ENCODE results near the gene KCTD16. TPM values are rescaled to one million over a fixed set of nuclear protein-coding genes. Genes with fewer than 3 reads are reported as not detected.

The KCTD16 gene
- total RNA-seq, 1 donor from 2014 or later: 5.6 TPM

DNA sequence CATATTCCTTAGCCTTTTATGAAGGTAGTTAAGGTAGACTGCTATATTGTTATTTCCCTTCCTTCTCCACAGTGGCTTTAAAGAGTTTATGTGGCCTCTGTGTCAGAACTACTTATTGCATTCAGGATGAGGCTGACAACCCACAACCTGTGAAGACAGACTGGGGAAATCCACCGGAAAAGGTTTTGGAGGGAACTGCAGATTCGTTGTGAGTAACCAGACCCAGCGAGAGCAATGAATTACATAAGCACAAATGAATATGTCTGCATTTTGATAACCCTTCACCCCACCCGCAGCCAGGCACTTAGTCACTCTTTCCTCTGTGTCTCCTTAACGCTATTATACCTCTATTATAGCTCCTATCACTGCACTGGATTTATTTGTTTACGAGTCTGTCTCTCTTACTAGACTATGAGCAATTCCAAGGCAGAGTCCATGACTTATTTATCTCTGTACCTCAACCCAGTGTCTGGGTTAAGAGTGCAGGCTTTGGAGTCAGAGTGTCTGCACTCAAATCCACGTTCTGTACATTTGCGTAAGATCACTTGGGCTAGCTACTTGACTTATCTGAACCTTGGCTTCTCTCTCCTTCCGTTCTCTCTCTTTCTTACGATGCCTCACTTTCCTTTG is 19.2 kb downstream of the KCTD16 start:
- Histone ChIP-seq H3K27ac (ENCODE audit: low read depth, low read length) (peak overlapping the region; percentile 64), H3K79me2 (ENCODE audit: insufficient read depth, low read length) (no peaks in the 10 kb centered on the region), H3K36me3 (ENCODE audit: insufficient read depth, low read length) (no peaks in the 10 kb centered on the region), H3K27me3 (ENCODE audit: insufficient read depth, low read length) (no peaks in the 10 kb centered on the region), H3K9ac (ENCODE audit: low read length) (peak overlapping the region; percentile 19), H3K4me1 (ENCODE audit: insufficient read depth, low read length) (peaks cover 31% of the 10 kb centered on the region), H3K9me3 (ENCODE audit: insufficient read depth, low read depth, low read length) (no peaks in the 10 kb centered on the region), H3K4me3 (ENCODE audit: insufficient read depth, low read depth, low read length) (peak overlapping the region; percentile 22), H3K4me2 (ENCODE audit: low read length) (peak overlapping the region; percentile 68), H4K20me1 (ENCODE audit: insufficient read depth, low read length) (no peaks in the 10 kb centered on the region), H2AFZ (ENCODE audit: low read depth, low read length) (no peak overlapping the region)
- TF ChIP-seq EZH2 (IDR thresholded peaks at IDR 0.05; ENCODE audit: insufficient read depth, low read length): no peak
- TF ChIP-seq, protein P1, sequence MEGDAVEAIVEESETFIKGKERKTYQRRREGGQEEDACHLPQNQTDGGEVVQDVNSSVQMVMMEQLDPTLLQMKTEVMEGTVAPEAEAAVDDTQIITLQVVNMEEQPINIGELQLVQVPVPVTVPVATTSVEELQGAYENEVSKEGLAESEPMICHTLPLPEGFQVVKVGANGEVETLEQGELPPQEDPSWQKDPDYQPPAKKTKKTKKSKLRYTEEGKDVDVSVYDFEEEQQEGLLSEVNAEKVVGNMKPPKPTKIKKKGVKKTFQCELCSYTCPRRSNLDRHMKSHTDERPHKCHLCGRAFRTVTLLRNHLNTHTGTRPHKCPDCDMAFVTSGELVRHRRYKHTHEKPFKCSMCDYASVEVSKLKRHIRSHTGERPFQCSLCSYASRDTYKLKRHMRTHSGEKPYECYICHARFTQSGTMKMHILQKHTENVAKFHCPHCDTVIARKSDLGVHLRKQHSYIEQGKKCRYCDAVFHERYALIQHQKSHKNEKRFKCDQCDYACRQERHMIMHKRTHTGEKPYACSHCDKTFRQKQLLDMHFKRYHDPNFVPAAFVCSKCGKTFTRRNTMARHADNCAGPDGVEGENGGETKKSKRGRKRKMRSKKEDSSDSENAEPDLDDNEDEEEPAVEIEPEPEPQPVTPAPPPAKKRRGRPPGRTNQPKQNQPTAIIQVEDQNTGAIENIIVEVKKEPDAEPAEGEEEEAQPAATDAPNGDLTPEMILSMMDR (IDR thresholded peaks at IDR 0.05; ENCODE audit: insufficient read depth, low read depth, low read length): no peak
- FAIRE-seq: peak; percentile 93
- H3K9me3 Mint-ChIP-seq (ENCODE audit: unreplicated experiment): no peaks in the 10 kb centered on the region
- H3K27ac Mint-ChIP-seq (ENCODE audit: unreplicated experiment): no peak overlapping the region
- no peak overlapping the region for H3K4me3 Mint-ChIP-seq (ENCODE audit: unreplicated experiment)
- DNase-seq (ENCODE audit: low read depth): peak; percentile 94
- H3K4me1 Mint-ChIP-seq (ENCODE audit: low read depth, unreplicated experiment): peaks cover 31% of the 10 kb centered on the region
- H3K27me3 Mint-ChIP-seq (ENCODE audit: low read depth, unreplicated experiment): no peaks in the 10 kb centered on the region
- H3K36me3 Mint-ChIP-seq (ENCODE audit: low read depth, unreplicated experiment): no peaks in the 10 kb centered on the region

DNA sequence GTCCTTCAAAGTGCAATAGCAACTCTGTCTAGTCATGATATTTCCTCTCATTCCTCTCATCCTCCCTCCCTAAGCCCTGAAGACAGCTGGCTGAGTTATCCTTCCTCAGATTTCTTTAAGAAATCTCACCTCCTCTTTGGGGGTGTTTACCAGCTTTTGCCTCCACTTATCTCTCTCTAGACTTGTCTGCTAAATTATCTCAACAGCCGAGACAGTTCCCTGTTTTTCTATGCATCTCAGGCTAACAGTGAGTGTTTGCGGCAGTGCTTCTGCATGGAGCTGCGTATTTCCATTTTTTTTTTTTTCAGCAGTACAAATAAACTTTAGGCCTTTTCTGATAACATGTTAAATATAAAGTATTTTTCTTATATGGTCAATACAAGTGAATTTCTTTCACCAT is 20.9 kb downstream of the KCTD16 start:
- Histone ChIP-seq H3K27me3 (ENCODE audit: insufficient read depth, low read length) (no peaks in the 10 kb centered on the region), H4K20me1 (ENCODE audit: insufficient read depth, low read length) (no peaks in the 10 kb centered on the region), H3K9me3 (ENCODE audit: insufficient read depth, low read depth, low read length) (no peaks in the 10 kb centered on the region), H3K9ac (ENCODE audit: low read length) (no peak overlapping the region), H3K4me1 (ENCODE audit: insufficient read depth, low read length) (peaks cover 31% of the 10 kb centered on the region), H3K4me2 (ENCODE audit: low read length) (peak overlapping the region; percentile 42), H3K79me2 (ENCODE audit: insufficient read depth, low read length) (no peaks in the 10 kb centered on the region), H3K4me3 (ENCODE audit: insufficient read depth, low read depth, low read length) (no peak overlapping the region), H3K27ac (ENCODE audit: low read depth, low read length) (no peak overlapping the region), H2AFZ (ENCODE audit: low read depth, low read length) (peak overlapping the region; percentile 39), H3K36me3 (ENCODE audit: insufficient read depth, low read length) (no peaks in the 10 kb centered on the region)
- TF ChIP-seq EZH2 (IDR thresholded peaks at IDR 0.05; ENCODE audit: insufficient read depth, low read length): no peak
- TF ChIP-seq, protein P1 (IDR thresholded peaks at IDR 0.05; ENCODE audit: insufficient read depth, low read depth, low read length): no peak
- no peak overlapping the region for H3K27ac Mint-ChIP-seq (ENCODE audit: unreplicated experiment)
- no peaks in the 10 kb centered on the region for H3K36me3 Mint-ChIP-seq (ENCODE audit: low read depth, unreplicated experiment)
- H3K4me3 Mint-ChIP-seq (ENCODE audit: unreplicated experiment): no peak overlapping the region
- FAIRE-seq (no peak), DNase-seq (ENCODE audit: low read depth) (no peak)
- no peaks in the 10 kb centered on the region for H3K27me3 Mint-ChIP-seq (ENCODE audit: low read depth, unreplicated experiment)
- H3K9me3 Mint-ChIP-seq (ENCODE audit: unreplicated experiment): no peaks in the 10 kb centered on the region
- peaks cover 30% of the 10 kb centered on the region for H3K4me1 Mint-ChIP-seq (ENCODE audit: low read depth, unreplicated experiment)

DNA sequence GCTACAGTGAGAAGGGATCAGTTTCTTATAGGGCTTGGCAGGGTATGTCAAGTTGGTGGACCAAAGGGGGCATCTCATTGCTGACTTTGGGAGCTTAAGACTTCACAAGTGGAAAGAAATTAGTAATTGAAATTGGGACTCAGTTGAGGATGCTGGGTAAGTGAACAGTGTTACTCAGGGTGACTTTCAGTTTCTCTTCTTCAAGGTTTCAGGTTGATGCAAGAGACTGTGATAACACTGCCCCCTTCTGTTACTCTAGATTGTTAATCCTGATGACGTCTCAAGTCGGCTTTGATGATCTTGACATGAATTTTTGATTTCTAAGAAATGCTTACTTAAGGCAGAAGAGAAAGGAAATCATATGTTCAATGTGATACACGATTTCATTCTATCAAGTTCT is 21.3 kb downstream of the KCTD16 start:
- DNase-seq (ENCODE audit: low read depth) (peak; percentile 65), FAIRE-seq (peak; percentile 20)
- Mint-ChIP-seq H3K4me3 (ENCODE audit: unreplicated experiment) (no peak overlapping the region), H3K9me3 (ENCODE audit: unreplicated experiment) (no peaks in the 10 kb centered on the region), H3K27ac (ENCODE audit: unreplicated experiment) (no peak overlapping the region), H3K27me3 (ENCODE audit: low read depth, unreplicated experiment) (no peaks in the 10 kb centered on the region), H3K4me1 (ENCODE audit: low read depth, unreplicated experiment) (peaks cover 29% of the 10 kb centered on the region), H3K36me3 (ENCODE audit: low read depth, unreplicated experiment) (no peaks in the 10 kb centered on the region)
- peak overlapping the region; percentile 42 for H3K4me2 ChIP-seq (ENCODE audit: low read length)
- H3K36me3 ChIP-seq (ENCODE audit: insufficient read depth, low read length): no peaks in the 10 kb centered on the region
- H3K4me1 ChIP-seq (ENCODE audit: insufficient read depth, low read length): peaks cover 31% of the 10 kb centered on the region
- no peak overlapping the region for H3K9ac ChIP-seq (ENCODE audit: low read length)
- no peaks in the 10 kb centered on the region for H4K20me1 ChIP-seq (ENCODE audit: insufficient read depth, low read length)
- H3K4me3 ChIP-seq (ENCODE audit: insufficient read depth, low read depth, low read length): no peak overlapping the region
- H3K79me2 ChIP-seq (ENCODE audit: insufficient read depth, low read length): no peaks in the 10 kb centered on the region
- no peak overlapping the region for H3K27ac ChIP-seq (ENCODE audit: low read depth, low read length)
- no peaks in the 10 kb centered on the region for H3K9me3 ChIP-seq (ENCODE audit: insufficient read depth, low read depth, low read length)
- TF ChIP-seq, protein P1 (IDR thresholded peaks at IDR 0.05; ENCODE audit: insufficient read depth, low read depth, low read length): peak; percentile 49
- no peak for TF ChIP-seq EZH2 (IDR thresholded peaks at IDR 0.05; ENCODE audit: insufficient read depth, low read length)
- peak overlapping the region; percentile 39 for H2AFZ ChIP-seq (ENCODE audit: low read depth, low read length)
- H3K27me3 ChIP-seq (ENCODE audit: insufficient read depth, low read length): no peaks in the 10 kb centered on the region
